Spleen (tissue), 7 donors: Measurements from ENCODE around the gene COL5A2.

ENCODE experiments used
- POLR2A ChIP-seq, 3 donors: fragments of 450-650 bp; IDR thresholded peaks; one replicate each; pipeline ENCODE4 v1.5.1; 2017; ENCODE audit warnings: antibody characterized with exemption in 3 of 3, mild to moderate bottlenecking in 1 of 3
- POLR2AphosphoS5 ChIP-seq, 3 donors: sonication (generic); formaldehyde crosslinking; IDR thresholded peaks; one replicate each; pipeline ENCODE4 v1.5.1; 2017; ENCODE audit warnings: antibody characterized with exemption in 3 of 3
- TF ChIP-seq, protein P1 (sequence below), 11 experiments: fragments of 200-600 bp in 7 of 11; fragments of 450-650 bp in 4 of 11; sonication (generic) in 4 of 11; IDR thresholded peaks in 8 of 11; conservative IDR thresholded peaks in 3 of 11; 1 replicate in 7 of 11; 2 replicates in 4 of 11; pipeline versions ENCODE4 v1.4.0 to v1.8.0; 2016 to 2021; ENCODE audit warnings: antibody characterized with exemption in 11 of 11, inconsistent platforms in 4 of 11, mild to moderate bottlenecking in 1 of 11
- donor health status: DM: no; HTN: no; CAD: no; lungs with moderate emphysema.
- donor health status: DM: no; HTN: no; CAD: no.
- donor health status: DM: no; HTN: no; CAD: no.

DNA sequence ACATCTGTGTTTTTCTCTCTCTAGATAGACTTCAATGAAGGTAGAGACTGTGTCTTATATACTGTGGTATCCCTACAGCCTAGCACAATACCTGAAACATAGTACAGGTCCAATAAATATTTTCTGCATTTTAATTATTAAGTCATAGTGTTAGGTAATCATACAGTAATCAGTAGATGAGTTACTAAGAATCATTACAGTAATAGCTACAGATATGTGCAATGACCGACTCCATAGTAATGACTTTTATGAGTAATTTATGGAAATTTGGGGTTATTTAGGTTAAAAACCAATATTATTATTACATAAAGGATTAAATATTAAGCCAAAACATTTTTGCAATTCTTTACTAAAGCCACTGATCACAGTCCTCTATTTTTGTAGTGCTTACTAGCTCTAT lies 21.6 kb downstream of the COL5A2 start:
- TF ChIP-seq, protein P1, sequence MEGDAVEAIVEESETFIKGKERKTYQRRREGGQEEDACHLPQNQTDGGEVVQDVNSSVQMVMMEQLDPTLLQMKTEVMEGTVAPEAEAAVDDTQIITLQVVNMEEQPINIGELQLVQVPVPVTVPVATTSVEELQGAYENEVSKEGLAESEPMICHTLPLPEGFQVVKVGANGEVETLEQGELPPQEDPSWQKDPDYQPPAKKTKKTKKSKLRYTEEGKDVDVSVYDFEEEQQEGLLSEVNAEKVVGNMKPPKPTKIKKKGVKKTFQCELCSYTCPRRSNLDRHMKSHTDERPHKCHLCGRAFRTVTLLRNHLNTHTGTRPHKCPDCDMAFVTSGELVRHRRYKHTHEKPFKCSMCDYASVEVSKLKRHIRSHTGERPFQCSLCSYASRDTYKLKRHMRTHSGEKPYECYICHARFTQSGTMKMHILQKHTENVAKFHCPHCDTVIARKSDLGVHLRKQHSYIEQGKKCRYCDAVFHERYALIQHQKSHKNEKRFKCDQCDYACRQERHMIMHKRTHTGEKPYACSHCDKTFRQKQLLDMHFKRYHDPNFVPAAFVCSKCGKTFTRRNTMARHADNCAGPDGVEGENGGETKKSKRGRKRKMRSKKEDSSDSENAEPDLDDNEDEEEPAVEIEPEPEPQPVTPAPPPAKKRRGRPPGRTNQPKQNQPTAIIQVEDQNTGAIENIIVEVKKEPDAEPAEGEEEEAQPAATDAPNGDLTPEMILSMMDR (IDR thresholded peaks at IDR 0.05 in 8 of 11, conservative IDR thresholded peaks at IDR 0.05 in 3 of 11) = no peak
- no peak for TF ChIP-seq POLR2AphosphoS5 (IDR thresholded peaks at IDR 0.05)
- TF ChIP-seq POLR2A (IDR thresholded peaks at IDR 0.05) = no peak
